IPS-18c (cell line): ENCODE results near the gene TMEM72.

Experiments used
- H3K4me3 ChIP-seq: 2 replicates; pipeline ENCODE4 v1.7.0; 2013; ENCODE audit warnings: low read depth, mild to moderate bottlenecking, low read length, moderate library complexity; ENCODE audit not compliant: insufficient read depth
- H3K9me3 ChIP-seq: one replicate; pipeline ENCODE4 v1.6.1; 2013; ENCODE audit warnings: mild to moderate bottlenecking, low read length, moderate library complexity; ENCODE audit not compliant: control insufficient read depth, insufficient read depth

The TMEM72 gene

DNA sequence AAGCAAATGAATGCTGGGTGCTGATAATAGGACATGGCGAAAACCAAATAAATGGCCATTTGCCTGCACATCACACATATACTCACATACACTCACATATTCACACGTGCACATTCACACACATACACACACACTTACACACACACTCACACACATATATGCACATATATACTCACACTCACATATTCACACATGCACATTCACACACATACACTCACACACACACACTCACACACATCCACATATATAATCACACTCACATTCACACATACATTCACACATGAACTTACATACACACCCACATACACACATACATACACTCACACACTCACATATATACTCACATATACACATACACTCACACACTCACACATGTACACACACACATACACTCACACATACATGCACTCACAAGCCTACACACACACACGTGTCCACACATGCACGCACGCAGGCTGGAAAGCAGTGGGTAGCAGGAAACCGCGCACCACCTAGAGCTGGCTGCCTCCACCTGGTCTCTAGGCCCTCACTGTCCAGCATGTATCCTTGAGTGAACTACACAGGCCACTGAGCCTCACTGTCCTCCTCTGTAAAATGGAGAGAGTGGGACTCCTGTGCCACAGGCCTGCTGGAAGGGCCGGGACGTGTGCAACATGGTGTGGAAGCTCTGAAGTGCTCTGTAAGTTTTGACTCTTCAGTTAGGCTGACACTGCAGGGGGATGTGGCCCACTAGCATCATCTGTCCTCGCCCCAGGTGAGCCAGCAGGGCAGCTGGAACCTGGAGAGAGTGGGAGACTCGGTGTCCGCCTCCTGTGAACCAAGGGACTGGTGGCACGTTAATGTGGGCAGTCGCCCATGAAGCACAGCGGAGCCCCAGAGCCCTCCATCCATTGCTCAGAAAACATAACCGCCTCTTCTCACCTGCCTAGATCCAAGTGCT lies 14.9 kb downstream of the TMEM72 start:
- no peak overlapping the region for H3K4me3 ChIP-seq
- no peaks in the 10 kb centered on the region for H3K9me3 ChIP-seq

DNA sequence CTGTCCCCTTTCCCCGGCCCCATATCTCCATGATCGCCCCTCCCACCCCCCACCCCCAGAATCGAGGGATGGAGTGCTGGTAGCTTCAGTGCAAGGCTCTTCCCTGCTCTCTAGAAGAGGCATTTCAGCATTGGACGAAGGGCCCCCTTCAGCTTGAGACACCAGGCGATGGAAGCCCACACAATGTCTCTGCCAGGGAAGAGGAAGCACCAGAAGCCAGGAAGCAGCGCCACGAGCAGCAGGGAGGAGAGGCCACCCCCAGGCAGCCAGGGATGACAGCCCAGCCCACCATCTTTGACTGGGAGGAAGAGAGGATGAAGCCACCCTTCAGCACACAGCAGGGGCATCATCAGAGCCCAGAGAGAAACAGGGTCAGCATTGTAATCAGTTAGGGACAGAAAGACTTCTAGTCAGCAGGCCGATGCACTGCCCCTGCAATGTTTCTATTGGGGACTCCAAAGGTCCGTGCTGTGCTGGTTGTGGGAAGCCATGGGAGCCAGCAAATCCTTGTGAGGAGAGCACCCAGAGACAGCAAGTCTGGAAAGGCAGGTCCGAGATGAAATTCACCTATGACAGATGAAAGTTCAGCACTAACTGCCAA lies 15.7 kb downstream of the TMEM72 start:
- H3K9me3 ChIP-seq = no peaks in the 10 kb centered on the region
- no peak overlapping the region for H3K4me3 ChIP-seq

DNA sequence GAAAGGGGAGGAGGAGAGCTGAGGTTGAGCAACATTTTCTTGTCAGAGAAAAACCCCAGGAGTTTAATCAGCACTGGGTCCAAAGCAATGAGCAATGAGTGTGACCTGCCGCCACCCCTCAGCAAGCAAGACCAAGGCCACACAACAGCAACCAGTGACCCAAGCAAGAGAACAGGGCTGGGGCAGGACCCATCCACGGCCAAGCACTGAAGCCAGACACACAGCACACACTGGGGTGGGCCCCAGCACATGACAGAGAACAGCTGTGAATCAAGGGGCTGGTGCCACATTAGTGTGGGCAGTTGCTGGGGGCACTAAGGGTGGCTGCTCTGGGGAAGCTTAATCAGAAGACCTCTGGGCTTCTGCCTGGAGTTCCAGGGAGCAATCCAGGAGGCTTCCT lies 16.2 kb downstream of the TMEM72 start:
- H3K9me3 ChIP-seq = no peaks in the 10 kb centered on the region
- no peak overlapping the region for H3K4me3 ChIP-seq

DNA sequence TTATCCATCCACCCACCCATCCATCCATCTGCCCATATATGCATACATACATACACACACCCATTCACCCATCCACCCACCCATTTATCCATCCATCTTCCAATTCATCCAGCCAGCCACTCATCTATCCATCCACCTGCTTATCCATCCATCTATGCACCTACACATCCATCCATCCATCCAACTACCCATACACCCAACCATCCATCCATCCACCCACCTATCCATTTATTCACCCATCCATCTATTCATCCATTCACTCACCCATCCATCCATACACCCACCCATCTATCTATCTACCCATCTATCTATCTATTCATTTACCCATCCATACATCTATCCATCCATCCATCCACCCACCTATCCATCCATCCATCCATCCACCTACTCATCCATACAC lies 17.3 kb downstream of the TMEM72 start:
- H3K9me3 ChIP-seq = no peaks in the 10 kb centered on the region
- no peak overlapping the region for H3K4me3 ChIP-seq

DNA sequence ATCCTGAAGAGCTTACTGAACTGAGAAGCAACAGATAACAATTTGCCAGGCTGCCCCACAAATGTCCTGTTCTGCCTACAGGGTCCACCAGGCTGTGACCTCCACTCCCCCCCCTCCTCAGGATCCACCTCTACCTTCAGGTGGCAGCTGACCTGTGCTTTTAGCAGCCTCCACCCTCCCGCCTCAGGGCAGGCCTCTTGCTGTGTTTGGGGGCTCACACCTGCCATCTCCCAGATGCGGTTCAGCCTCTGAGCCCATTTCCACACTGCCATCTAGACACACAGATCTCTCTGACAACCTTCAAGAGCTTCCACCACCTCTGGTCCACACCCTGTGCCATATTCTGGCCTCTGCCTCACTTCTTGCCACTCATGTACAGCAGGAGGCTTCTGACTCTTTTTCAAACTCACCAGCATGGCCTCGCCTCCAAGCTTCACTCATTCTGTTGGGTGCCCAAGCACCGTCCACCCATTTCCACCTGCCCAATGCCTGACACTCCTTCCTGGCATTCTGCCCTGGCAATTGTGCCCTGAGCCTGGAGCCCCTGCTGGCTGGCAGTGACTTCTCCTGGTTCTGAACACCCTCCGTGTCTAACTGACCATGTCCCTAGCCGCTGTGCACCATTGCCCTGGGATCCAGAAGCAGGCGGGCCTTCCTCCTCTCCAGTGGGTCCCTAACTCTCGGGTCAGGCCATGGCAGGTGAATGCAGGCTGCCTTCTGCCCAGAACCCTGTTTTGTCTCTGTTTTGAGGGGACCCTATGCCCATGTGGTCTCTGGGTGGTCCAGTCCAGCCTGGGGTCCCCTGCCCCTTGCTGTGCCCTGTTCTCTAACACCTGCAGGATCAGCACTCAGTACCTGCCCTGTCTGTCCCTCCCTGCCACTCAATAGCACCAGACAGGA lies 18.5 kb downstream of the TMEM72 start:
- Histone ChIP-seq H3K9me3 (no peaks in the 10 kb centered on the region), H3K4me3 (no peak overlapping the region)

DNA sequence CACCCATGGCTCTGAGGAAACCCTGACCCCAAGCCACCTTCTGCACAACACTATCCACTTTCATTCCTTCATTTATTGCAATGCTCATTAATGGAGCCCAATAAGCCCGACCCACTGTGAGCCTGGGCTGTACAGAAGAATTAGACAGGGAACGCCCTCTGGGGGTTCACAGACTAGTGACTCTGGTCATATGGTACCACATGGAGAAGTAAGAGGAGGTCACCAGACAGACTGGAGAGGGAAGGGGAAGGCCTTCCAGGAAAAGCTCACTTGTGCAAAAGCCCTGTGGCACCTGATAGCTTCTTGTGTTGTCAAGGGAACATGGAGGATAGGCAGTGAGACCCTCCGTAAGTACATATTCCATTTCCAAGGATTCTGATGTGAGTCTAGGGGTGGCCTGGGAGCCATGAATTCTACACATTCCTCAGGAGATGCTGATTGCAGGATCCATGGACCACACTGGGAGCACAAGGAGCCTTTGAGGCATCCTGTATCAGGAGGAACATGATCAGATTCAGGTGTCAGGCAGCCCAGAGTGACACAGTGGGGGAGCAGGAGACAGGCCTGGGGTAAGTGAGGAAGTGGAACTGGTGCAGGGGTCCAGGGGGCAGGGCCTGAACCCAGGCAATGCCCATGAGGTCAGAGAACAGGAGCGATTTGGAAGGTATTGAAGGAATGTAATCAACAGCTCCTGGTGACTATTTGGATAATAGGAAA lies 19.9 kb downstream of the TMEM72 start:
- no peaks in the 10 kb centered on the region for H3K9me3 ChIP-seq
- H3K4me3 ChIP-seq = no peak overlapping the region

DNA sequence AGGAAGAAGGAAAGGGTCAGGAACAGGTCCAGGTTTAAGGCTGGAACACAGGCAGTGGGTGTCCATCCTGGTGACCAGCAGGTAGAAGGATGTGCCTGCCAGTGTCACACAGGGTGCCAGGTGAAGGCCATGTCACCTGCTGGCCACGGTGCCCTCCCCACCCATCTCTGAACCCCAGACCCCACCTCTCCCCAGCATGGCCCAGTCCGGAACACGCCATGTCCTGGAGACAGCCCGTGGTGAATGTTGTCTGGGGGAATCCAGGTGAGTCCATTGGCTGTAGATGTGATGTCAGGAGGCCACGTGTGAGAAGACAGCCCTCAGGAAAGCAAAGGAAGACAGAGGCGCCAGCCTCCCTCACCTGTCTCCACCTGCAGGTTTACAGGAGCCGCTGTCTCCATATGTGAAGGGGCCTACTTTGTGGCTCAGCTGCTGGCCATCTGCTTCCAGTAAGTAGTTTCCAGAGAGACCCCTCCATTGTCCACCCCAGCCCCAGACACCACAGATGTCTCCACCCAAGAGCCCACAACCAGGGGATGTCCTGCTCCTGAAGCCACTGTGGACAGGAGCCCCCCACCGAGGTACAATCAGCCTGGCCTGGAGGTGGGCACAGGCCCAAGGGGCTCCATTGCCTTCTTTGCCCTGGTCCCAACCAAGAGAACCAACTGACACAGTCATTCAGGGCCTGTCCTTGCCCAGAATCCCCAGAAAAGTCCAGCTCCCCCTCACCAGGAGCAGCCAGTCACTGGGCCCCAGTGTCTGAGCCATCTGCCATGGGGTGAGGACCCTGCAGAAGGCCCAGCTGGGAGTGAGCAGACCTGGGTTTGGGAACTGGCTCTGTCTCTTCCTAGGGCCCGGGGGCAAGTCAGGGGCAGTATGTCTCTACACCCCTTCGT lies 20.7 kb downstream of the TMEM72 start:
- H3K4me3 ChIP-seq = no peak overlapping the region
- no peaks in the 10 kb centered on the region for H3K9me3 ChIP-seq

DNA sequence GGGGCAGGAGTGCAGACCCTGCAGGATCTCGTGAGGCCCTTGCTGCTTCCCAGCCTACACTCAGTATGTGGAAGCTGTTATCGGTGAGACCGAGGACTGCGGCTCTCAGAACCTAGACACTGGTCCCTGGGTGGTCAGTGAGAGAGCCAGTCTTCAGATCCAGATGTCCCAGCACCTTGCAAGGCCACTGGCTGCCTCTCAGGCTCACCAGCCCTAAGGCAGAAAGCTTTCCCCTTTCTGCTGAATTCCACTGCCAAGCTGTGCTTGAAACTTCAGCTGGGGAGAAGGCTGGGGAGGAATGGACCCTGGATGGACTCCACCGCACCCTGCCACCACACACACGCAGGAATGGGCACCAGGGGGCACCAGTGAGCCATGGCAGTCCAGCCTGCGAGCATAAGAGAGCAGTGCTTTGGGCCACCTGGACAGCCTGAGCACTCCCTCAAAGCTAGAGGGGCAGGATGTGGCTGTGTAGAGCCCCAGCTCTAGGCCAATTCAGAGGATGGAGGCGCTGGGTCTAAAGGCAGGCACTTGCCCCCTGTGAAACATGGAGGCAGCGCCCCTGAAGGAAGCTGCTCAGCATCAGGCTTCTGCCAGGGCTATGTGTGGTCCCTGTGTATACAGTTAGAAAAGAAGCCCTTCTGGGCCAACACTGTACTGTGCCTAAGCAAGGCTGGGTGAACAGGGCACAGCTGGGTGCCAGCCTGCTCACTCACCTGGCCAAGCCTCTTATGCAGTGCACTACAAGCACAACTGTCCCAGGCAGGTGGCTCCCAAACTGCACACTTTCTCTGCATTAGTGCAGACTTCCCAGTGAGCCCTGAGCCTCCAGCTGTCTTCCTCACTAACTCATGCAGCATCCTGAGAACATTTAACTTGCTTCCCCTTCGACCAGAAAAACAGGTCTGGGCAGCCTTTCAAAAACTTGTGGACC lies 21.6 kb downstream of the TMEM72 start:
- no peaks in the 10 kb centered on the region for H3K9me3 ChIP-seq
- no peak overlapping the region for H3K4me3 ChIP-seq

DNA sequence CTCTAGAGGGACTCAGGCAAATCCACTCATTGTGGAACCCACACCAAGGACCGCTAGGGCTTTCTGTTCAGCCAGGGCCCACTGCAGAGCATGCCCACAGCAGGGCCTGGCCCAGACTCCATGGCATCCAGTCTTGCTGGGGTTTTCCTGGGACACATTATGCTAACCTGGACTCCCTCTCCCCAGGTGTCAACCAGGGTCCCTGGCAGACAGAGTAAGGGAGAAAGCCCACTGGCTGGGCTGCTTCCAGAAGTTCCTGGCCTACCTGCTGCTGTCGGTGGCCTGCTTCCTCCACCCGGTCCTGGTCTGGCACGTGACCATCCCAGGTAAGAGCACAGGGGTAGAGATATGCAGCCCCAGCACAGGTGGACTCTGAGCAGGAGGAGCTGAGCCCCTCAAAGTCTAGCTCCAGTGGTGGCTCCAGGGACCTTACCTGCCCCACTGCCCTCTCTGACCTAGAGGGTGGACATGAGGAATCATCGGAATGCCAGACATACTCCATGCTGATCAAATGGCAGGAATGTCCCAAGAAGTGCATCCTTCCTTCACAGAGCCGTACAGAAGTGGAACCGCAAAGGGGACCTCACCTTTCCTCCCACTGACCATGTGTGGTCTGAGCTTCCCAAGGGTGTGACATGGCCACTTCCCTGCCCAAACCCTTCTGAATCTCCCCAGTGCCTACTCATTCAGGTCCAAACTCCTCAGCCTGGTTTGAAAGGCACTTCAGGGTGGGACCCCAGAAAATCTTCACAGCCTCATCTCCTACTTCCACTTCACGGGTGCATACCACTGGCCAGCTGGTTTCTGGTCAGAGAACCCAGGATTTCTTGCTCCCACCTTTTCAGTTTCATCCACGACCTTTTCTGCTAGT lies 22.5 kb downstream of the TMEM72 start:
- Histone ChIP-seq H3K9me3 (no peaks in the 10 kb centered on the region), H3K4me3 (no peak overlapping the region)

DNA sequence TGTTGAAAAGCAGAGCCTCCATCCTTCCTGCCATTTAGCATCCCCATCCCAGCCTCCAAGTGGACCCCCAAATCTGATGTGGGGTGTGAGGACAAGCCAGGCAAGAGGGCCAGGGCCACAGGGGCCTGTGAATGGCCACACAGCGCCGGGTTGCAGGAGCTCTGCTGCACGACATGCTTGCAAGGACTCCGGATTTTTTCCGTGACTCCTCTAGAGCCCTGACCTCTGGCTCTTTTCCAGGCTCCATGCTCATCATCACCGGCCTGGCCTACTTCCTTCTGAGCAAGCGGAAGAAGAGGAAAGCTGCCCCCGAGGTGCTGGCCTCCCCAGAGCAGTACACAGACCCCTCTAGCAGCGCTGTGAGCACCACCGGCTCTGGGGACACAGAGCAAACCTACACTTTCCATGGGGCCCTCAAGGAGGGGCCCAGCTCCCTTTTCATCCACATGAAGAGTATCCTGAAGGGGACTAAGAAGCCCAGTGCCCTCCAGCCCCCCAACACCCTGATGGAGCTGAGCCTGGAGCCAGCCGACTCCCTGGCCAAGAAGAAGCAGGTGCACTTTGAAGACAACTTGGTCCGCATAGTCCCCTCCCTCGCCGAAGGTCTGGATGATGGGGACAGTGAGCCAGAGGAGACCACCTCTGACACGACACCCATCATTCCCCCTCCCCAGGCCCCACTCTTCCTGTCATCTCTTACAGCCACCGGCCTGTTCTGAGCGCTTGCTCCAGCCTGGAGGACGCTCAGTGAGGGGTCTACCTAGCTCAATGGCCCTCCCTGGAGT lies 23.5 kb downstream of the TMEM72 start:
- H3K4me3 ChIP-seq = no peak overlapping the region

DNA sequence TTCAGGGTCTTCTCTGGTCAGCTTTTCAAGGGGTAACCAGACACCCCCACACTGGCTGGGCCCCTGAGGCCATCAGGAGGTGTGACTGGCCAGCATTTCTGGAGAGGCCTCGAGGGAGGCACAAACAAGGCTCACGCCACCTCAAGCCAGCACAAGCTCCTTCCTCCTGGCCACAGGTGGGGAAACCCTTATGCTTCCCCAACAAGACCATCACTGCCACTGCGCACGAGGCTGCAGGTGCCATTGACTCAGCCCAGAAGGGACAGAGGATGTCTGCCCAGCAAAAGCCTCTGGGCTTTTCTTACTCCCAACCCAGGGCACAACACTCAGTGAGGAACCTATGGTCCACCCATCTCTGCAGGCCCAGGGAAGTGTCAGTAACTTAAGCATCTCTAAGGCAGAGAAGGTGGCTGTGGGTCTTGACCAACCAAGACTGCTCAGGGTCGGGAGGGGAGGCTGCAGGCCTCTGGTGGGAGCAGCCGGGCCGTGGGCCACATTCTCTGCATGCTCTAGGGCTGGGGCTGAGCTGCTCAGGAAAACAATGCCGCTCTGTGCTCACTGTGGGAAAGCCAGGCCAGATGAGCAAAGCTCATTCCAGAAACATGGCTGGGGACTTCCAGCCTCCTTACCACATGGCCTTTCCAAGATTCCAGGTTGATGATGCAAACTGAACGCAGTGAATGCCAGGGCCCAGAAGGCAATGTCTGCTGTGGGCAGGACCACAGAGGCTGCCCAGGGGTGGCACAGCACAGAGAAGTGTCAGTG lies 24.2 kb downstream of the TMEM72 start:
- no peak overlapping the region; the same call in 1 of the 2 replicates for H3K4me3 ChIP-seq

More for the DNA sequence above, 23.5 kb downstream of the TMEM72 start:
- H3K9me3 ChIP-seq = no peaks in the 10 kb centered on the region

DNA sequence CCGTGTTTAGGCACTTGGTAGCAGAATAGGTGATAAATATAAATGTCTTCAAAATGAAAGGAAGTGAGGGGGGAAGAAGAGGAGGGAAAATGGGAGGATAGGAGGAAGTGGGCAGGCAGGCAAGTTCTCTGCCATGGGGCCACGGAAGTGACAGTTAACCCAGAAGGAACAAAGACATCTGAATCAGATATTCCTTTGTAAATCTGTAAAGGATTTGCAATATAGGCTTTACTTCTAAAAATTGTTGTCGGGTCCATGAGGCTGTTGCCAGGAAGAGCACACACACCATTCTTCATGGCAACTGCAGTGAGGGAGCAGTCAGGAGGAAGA lies 24.8 kb downstream of the TMEM72 start:
- Histone ChIP-seq H3K4me3 (no peak overlapping the region), H3K9me3 (no peaks in the 10 kb centered on the region)

More for the DNA sequence above, 24.2 kb downstream of the TMEM72 start:
- H3K9me3 ChIP-seq = no peaks in the 10 kb centered on the region

DNA sequence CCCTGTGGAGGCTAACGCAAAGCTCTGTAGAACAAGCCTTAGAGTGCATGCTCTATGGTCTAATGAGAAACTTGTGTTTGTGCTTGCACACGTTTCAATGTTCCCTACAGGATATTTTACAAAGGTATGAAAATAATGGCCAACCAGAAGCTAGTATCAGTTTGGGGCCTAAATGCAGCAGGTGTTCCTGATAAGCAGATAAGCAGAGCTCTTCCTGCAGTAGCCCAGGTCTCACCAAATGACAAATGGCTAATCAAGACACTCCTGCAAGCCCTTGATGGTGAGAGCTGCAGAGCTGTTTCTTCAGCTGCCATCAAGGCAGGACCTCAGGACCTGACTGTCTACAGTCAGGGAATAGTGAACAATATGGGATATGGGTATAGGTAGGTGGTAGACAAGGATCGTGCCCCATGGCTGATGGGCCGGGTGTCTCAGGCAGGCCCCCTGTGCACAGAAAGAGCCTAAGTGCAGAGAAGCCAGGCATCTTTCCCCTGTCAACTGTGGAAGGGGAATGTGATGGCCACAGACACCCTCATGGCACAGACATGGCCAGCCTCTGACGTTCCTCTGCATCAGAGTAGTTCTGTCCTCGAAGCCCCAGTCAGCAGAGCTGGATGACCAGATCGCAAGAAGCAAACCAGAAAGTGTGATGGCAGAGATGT lies 25.3 kb downstream of the TMEM72 start:
- no peaks in the 10 kb centered on the region for H3K9me3 ChIP-seq

More for the DNA sequence above, 25.3 kb downstream of the TMEM72 start:
- no peak overlapping the region for H3K4me3 ChIP-seq
